GM23338 (cell line): ENCODE data around the gene KIF2C. TPM values are rescaled to one million over a fixed set of nuclear protein-coding genes. Genes with fewer than 3 reads are reported as not detected.
"Not testable (repeated sequence)": the region's sequence is repeated elsewhere in the genome, so short reads cannot be mapped to it uniquely, and the experiment has no call there.

Source experiments
- ATAC-seq: fragments of 200-7000 bp; cut with Tn5 transposase; 3 replicates; pipeline ENCODE4 v1.9.1; 2020
- DNase-seq: peaks from one replicate; pipeline ENCODE4 v3.0.0-alpha.2; 2015; ENCODE audit warnings: low spot score
- H2AFZ ChIP-seq: fragments of 200-600 bp; sonication (generic); 2 replicates; pipeline ENCODE4 v1.8.0; 2016; ENCODE audit warnings: antibody characterized with exemption, mild to moderate bottlenecking, moderate library complexity
- H3F3A ChIP-seq: fragments of 200-600 bp; sonication (generic); replicated peaks from 2 replicates; pipeline ENCODE4 v1.8.0; 2017; ENCODE audit warnings: antibody characterized with exemption, mixed run types, low read depth
- H3K27ac ChIP-seq: fragments of 200-600 bp; sonication (generic); 2 replicates; pipeline ENCODE4 v1.6.1; 2016; ENCODE audit warnings: low read depth
- H3K27me3 ChIP-seq: fragments of 200-600 bp; sonication (generic); 2 replicates; pipeline ENCODE4 v1.8.0; 2016; ENCODE audit warnings: mild to moderate bottlenecking, mixed run types, moderate library complexity; ENCODE audit not compliant: insufficient read depth
- H3K36me3 ChIP-seq: fragments of 200-600 bp; sonication (generic); 2 replicates; pipeline ENCODE4 v1.8.0; 2016; ENCODE audit warnings: mild to moderate bottlenecking; ENCODE audit not compliant: insufficient read depth
- H3K4me1 ChIP-seq: fragments of 200-600 bp; sonication (generic); 2 replicates; pipeline ENCODE4 v1.8.0; 2016; ENCODE audit warnings: mild to moderate bottlenecking, moderate library complexity; ENCODE audit not compliant: insufficient read depth
- H3K4me2 ChIP-seq: fragments of 200-600 bp; sonication (generic); 2 replicates; pipeline ENCODE4 v1.7.1; 2017; ENCODE audit warnings: mixed run types
- H3K4me3 ChIP-seq: fragments of 200-600 bp; sonication (generic); 2 replicates; pipeline ENCODE4 v1.6.1; 2016; ENCODE audit warnings: mixed run types
- H3K79me2 ChIP-seq: fragments of 200-600 bp; sonication (generic); replicated peaks from 2 replicates; pipeline ENCODE4 v1.8.0; 2017; ENCODE audit warnings: mild to moderate bottlenecking; ENCODE audit not compliant: insufficient read depth
- H3K9me2 ChIP-seq: fragments of 200-600 bp; sonication (generic); 2 replicates; pipeline ENCODE4 v1.8.0; 2017; ENCODE audit not compliant: insufficient read depth
- H4K20me1 ChIP-seq: fragments of 200-600 bp; sonication (generic); replicated peaks from 2 replicates; pipeline ENCODE4 v1.8.0; 2017; ENCODE audit warnings: mild to moderate bottlenecking; ENCODE audit not compliant: insufficient read depth
- H3K27ac Mint-ChIP-seq: 2 replicates; pipeline ENCODE4 v1.8.0; 2020; ENCODE audit warnings: inconsistent platforms, mild to moderate bottlenecking, moderate library complexity, mixed read lengths
- H3K27me3 Mint-ChIP-seq: 3 replicates; pipeline ENCODE4 v1.8.0; 2022; ENCODE audit warnings: low read depth, mild to moderate bottlenecking, moderate library complexity, mixed read lengths, inconsistent platforms; ENCODE audit not compliant: insufficient read depth, poor library complexity
- H3K36me3 Mint-ChIP-seq: 3 replicates; pipeline ENCODE4 v1.8.0; 2021; ENCODE audit warnings: low read depth, mild to moderate bottlenecking, inconsistent platforms, moderate library complexity, mixed read lengths
- H3K4me1 Mint-ChIP-seq: 3 replicates; pipeline ENCODE4 v1.8.0; 2020; ENCODE audit warnings: mild to moderate bottlenecking, inconsistent platforms, mixed read lengths
- H3K4me3 Mint-ChIP-seq: 3 replicates; pipeline ENCODE4 v1.8.0; 2021; ENCODE audit warnings: moderate library complexity, mild to moderate bottlenecking, inconsistent platforms, mixed read lengths
- H3K9me3 Mint-ChIP-seq: 3 replicates; pipeline ENCODE4 v1.8.0; 2020; ENCODE audit warnings: moderate library complexity, mild to moderate bottlenecking, inconsistent platforms, mixed read lengths
- CREB1 ChIP-seq: fragments of 250-450 bp; sonication (Bioruptor Pico); IDR thresholded peaks from 2 replicates; pipeline ENCODE4 v1.5.0; 2020; ENCODE audit warnings: low read depth, mild to moderate bottlenecking, moderate library complexity
- EZH2 ChIP-seq: fragments of 200-600 bp; sonication (generic); IDR thresholded peaks from one replicate; pipeline ENCODE4 v1.8.0; 2017; ENCODE audit warnings: antibody characterized with exemption, mild to moderate bottlenecking, low read depth; ENCODE audit not compliant: unreplicated experiment
- EZH2phosphoT487 ChIP-seq: fragments of 200-600 bp; sonication (generic); IDR thresholded peaks from one replicate; pipeline ENCODE4 v1.8.1; 2018; ENCODE audit warnings: antibody characterized with exemption; ENCODE audit not compliant: unreplicated experiment
- JUNB ChIP-seq: IDR thresholded peaks from one replicate; pipeline ENCODE4 v1.6.1; 2016; ENCODE audit warnings: antibody characterized with exemption; ENCODE audit not compliant: unreplicated experiment
- NANOG ChIP-seq: IDR thresholded peaks from 2 replicates; pipeline ENCODE4 v1.6.1; 2016; ENCODE audit warnings: antibody characterized with exemption, borderline replicate concordance
- STAT1 ChIP-seq: IDR thresholded peaks from one replicate; pipeline ENCODE4 v1.6.1; 2016; ENCODE audit warnings: antibody characterized with exemption; ENCODE audit not compliant: unreplicated experiment
- ZNF114 ChIP-seq: fragments of 250-450 bp; sonication (Bioruptor Pico); IDR thresholded peaks from 2 replicates; pipeline ENCODE4 v1.5.0; 2020; ENCODE audit warnings: mild to moderate bottlenecking, moderate library complexity
- polyA plus RNA-seq: library from polyadenylated mRNA; unstranded; fragments of >200 nt; fragmentation: Nextera tagmentation; extraction: Ambion mirVana; gene quantifications from 2 replicates; pipeline ENCODE4 v1.2.1, GENCODE V29; 2016
- total RNA-seq: library from RNA; depleted of rRNA; stranded (reverse); fragments of >200 nt; shearing (Covaris generic); gene quantifications from 2 replicates; pipeline ENCODE4 v1.2.3, GENCODE V29; 2014
- TF ChIP-seq, protein P1 (sequence below), 2 experiments: fragments of 200-600 bp in 1 of 2; sonication (generic) in 1 of 2; conservative IDR thresholded peaks; 2 replicates each; pipeline versions ENCODE4 v1.5.1 to v1.6.1; 2016 to 2017; ENCODE audit warnings: antibody characterized with exemption in 2 of 2, low read depth in 2 of 2, mild to moderate bottlenecking in 2 of 2, moderate library complexity in 1 of 2
- TF ChIP-seq, protein P2 (sequence below): IDR thresholded peaks from one replicate; pipeline ENCODE4 v1.6.1; 2018; ENCODE audit warnings: antibody characterized with exemption; ENCODE audit not compliant: unreplicated experiment

Gene KIF2C
- total and polyA plus RNA-seq, 2 experiments from 2014 or later: 38.0 to 62.9 TPM

DNA sequence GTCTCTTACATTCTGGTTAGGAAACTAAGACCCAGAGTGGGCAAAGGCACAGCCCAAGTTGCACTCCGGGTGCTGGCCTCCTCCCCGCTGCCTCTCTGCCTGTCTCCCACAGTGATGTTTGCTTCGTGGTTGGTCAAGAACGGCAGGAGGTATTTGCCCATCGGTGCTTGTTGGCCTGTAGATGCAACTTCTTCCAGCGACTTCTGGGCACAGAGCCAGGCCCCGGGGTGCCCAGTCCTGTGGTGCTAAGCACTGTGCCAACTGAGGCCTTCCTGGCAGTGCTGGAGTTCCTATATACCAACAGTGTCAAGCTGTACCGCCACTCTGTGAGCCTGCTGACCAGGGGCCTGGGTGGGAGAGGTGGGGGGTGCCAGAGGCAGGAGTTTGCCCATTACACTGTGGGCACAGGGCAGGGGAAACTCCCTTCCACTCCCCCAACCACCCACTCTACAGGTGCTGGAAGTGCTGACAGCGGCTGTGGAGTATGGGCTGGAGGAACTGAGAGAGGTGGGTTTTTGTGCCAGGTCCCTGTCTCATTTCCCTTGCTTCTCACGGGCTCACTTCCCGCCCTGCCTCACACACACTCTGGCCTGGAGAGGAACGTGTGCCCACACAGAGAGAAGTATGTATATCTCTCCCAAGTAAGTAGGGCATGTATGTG lies 70.6 kb downstream of the KIF2C start (continued):
- TF ChIP-seq EZH2phosphoT487 (no peak), JUNB (no peak), EZH2 (no peak), NANOG (no peak), STAT1 (no peak)
- TF ChIP-seq, protein P1, sequence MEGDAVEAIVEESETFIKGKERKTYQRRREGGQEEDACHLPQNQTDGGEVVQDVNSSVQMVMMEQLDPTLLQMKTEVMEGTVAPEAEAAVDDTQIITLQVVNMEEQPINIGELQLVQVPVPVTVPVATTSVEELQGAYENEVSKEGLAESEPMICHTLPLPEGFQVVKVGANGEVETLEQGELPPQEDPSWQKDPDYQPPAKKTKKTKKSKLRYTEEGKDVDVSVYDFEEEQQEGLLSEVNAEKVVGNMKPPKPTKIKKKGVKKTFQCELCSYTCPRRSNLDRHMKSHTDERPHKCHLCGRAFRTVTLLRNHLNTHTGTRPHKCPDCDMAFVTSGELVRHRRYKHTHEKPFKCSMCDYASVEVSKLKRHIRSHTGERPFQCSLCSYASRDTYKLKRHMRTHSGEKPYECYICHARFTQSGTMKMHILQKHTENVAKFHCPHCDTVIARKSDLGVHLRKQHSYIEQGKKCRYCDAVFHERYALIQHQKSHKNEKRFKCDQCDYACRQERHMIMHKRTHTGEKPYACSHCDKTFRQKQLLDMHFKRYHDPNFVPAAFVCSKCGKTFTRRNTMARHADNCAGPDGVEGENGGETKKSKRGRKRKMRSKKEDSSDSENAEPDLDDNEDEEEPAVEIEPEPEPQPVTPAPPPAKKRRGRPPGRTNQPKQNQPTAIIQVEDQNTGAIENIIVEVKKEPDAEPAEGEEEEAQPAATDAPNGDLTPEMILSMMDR (conservative IDR thresholded peaks at IDR 0.05; ENCODE audit: low read depth in 2 of 2): no peak

DNA sequence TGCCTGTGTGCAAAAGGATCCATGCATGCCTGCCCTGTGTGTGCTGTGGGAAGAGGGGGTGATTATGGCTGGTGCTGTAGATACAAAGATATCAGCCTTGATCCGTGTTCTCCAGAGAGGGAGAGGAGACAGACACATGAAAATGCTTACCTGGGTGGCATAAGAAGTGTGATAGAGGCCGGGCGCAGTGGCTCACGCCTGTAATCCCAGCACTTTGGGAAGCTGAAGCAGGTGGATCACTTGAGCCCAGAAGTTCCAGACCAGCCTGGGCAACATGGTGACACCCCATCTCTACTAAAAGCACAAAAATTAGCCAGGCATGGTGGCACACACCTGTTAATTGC lies 71.1 kb downstream of the KIF2C start:
- not testable (repeated sequence) for H3K4me2 ChIP-seq, H3K4me3 Mint-ChIP-seq, H3K9me3 Mint-ChIP-seq, H3K27ac ChIP-seq, ATAC-seq, H3K79me2 ChIP-seq, H4K20me1 ChIP-seq, H3K4me3 ChIP-seq, H3K9me2 ChIP-seq, H2AFZ ChIP-seq, DNase-seq, H3K36me3 ChIP-seq, H3K27ac Mint-ChIP-seq
- peaks cover 39% of the 10 kb centered on the region for H3K4me1 ChIP-seq
- peaks cover 14% of the 10 kb centered on the region for H3F3A ChIP-seq
- Mint-ChIP-seq H3K4me1 (peaks cover 44% of the 10 kb centered on the region), H3K27me3 (peaks cover 27% of the 10 kb centered on the region), H3K36me3 (peaks cover 11% of the 10 kb centered on the region)
- H3K27me3 ChIP-seq: peaks cover 11% of the 10 kb centered on the region

- H3K4me3 Mint-ChIP-seq: no peak overlapping the region; the same call in 2 of the 3 replicates
- Histone ChIP-seq H3K4me3 (no peak overlapping the region), H3K4me1 (peaks cover 39% of the 10 kb centered on the region), H3K79me2 (no peaks in the 10 kb centered on the region), H3K27ac (no peak overlapping the region), H2AFZ (no peak overlapping the region), H3K27me3 (peaks cover 11% of the 10 kb centered on the region), H3F3A (peaks cover 16% of the 10 kb centered on the region), H4K20me1 (no peaks in the 10 kb centered on the region), H3K4me2 (no peak overlapping the region), H3K36me3 (no peaks in the 10 kb centered on the region; the same call in 1 of the 2 replicates), H3K9me2 (no peaks in the 10 kb centered on the region)
- ATAC-seq: no peak
- peaks cover 27% of the 10 kb centered on the region for H3K27me3 Mint-ChIP-seq
- no peak overlapping the region for H3K27ac Mint-ChIP-seq
- peaks cover 4% of the 10 kb centered on the region; the same call in 2 of the 3 replicates for H3K9me3 Mint-ChIP-seq
- H3K4me1 Mint-ChIP-seq: peaks cover 44% of the 10 kb centered on the region
- TF ChIP-seq EZH2 (no peak), CREB1 (CRISPR knock-in tag) (no peak), ZNF114 (no peak), EZH2phosphoT487 (no peak)
- TF ChIP-seq, protein P1 (conservative IDR thresholded peaks at IDR 0.05; ENCODE audit: low read depth in 2 of 2): no peak
- TF ChIP-seq, protein P2, sequence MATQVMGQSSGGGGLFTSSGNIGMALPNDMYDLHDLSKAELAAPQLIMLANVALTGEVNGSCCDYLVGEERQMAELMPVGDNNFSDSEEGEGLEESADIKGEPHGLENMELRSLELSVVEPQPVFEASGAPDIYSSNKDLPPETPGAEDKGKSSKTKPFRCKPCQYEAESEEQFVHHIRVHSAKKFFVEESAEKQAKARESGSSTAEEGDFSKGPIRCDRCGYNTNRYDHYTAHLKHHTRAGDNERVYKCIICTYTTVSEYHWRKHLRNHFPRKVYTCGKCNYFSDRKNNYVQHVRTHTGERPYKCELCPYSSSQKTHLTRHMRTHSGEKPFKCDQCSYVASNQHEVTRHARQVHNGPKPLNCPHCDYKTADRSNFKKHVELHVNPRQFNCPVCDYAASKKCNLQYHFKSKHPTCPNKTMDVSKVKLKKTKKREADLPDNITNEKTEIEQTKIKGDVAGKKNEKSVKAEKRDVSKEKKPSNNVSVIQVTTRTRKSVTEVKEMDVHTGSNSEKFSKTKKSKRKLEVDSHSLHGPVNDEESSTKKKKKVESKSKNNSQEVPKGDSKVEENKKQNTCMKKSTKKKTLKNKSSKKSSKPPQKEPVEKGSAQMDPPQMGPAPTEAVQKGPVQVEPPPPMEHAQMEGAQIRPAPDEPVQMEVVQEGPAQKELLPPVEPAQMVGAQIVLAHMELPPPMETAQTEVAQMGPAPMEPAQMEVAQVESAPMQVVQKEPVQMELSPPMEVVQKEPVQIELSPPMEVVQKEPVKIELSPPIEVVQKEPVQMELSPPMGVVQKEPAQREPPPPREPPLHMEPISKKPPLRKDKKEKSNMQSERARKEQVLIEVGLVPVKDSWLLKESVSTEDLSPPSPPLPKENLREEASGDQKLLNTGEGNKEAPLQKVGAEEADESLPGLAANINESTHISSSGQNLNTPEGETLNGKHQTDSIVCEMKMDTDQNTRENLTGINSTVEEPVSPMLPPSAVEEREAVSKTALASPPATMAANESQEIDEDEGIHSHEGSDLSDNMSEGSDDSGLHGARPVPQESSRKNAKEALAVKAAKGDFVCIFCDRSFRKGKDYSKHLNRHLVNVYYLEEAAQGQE: no peak
- peaks cover 10% of the 10 kb centered on the region for H3K36me3 Mint-ChIP-seq
- DNase-seq: no peak
Measured at GRCh38 chr1:44811234-44811633, 71.6 kb downstream of the KIF2C start.
